AG09309 (cell line): ENCODE results near the gene TMBIM6.

Experiments
- DNase-seq: peaks from one replicate; pipeline ENCODE4 v3.0.0-alpha.2; 2010; ENCODE audit warnings: low read depth
- H3K4me3 ChIP-seq: 2 replicates; pipeline ENCODE4 v1.5.1; 2011; ENCODE audit warnings: mild to moderate bottlenecking, low read depth, low read length, moderate library complexity; ENCODE audit not compliant: control insufficient read depth
- CTCF ChIP-seq: IDR thresholded peaks from 2 replicates; pipeline ENCODE4 v1.5.1; 2011; ENCODE audit warnings: mild to moderate bottlenecking, low read depth, low read length, inconsistent platforms; ENCODE audit not compliant: insufficient read depth, control insufficient read depth; ENCODE audit errors: missing control alignments

TMBIM6 gene

GRCh38 chr12:49787672-49788071 lies 46.3 kb downstream of the TMBIM6 start:
- DNase-seq, result no peak
- TF ChIP-seq CTCF, result no peak
- no peak overlapping the region for H3K4me3 ChIP-seq

- no peak for DNase-seq
- no peak for TF ChIP-seq CTCF
- H3K4me3 ChIP-seq, result no peak overlapping the region
Measured at GRCh38 chr12:49789992-49790391, 48.6 kb downstream of the TMBIM6 start.

- TF ChIP-seq CTCF, result no peak
- H3K4me3 ChIP-seq, result no peak overlapping the region
- no peak for DNase-seq
Measured at GRCh38 chr12:49790741-49791555, 49.6 kb downstream of the TMBIM6 start.

GRCh38 chr12:49791700-49792099 lies 50.3 kb downstream of the TMBIM6 start:
- no peak for DNase-seq
- TF ChIP-seq CTCF, result no peak
- no peak overlapping the region for H3K4me3 ChIP-seq

GRCh38 chr12:49792181-49792970 lies 51.0 kb downstream of the TMBIM6 start:
- TF ChIP-seq CTCF, result no peak
- no peak overlapping the region for H3K4me3 ChIP-seq
- no peak for DNase-seq

- H3K4me3 ChIP-seq, result no peak overlapping the region
- TF ChIP-seq CTCF, result no peak
- DNase-seq, result no peak
Measured at GRCh38 chr12:49792976-49793580, 51.7 kb downstream of the TMBIM6 start.
